NOMO-1 treated with dmso at 0.1 percent for 144 hours (cell line): ENCODE measurements around the gene TP73.

Experiments used
- DNase-seq: peaks from one replicate; lab custom pipeline; 2025; ENCODE audit not compliant: unreplicated experiment; lab: John Stamatoyannopoulos, UW

The TP73 gene

DNA sequence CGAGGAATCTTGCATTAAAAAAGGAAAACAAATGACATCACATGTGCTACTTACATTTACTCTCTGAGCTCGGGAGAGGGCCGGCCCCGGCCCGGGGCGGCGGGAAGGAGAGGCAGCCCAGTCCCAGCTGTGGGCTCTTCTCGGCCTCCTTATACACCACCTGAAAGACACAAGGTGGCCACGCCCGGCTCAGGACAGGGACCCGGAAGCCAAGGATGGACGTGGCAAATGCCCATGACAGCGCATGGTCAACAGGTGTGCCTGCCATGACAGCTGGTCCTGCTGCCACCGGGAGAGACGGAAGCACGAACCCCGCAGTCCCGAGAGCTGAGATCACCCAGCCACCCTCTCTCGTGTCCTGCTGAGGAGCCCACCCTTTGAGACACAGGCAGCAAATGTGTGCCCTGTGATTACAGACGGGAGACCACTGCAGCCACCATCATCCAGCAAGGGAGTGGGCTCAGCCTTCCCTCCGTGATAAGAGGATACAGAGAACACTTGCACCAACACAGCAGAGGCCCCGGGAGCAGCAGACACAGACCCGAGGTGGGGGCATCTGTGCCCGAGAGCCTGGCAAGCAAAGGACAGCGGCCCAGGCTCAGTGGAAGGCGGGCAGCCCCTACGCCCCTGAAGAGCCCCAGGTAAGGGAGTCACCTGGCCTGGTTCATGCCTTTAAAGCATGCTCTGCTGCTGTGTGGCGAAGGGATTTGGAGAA, 18.8 kb upstream of the TP73 start:
- no peak for DNase-seq

DNA sequence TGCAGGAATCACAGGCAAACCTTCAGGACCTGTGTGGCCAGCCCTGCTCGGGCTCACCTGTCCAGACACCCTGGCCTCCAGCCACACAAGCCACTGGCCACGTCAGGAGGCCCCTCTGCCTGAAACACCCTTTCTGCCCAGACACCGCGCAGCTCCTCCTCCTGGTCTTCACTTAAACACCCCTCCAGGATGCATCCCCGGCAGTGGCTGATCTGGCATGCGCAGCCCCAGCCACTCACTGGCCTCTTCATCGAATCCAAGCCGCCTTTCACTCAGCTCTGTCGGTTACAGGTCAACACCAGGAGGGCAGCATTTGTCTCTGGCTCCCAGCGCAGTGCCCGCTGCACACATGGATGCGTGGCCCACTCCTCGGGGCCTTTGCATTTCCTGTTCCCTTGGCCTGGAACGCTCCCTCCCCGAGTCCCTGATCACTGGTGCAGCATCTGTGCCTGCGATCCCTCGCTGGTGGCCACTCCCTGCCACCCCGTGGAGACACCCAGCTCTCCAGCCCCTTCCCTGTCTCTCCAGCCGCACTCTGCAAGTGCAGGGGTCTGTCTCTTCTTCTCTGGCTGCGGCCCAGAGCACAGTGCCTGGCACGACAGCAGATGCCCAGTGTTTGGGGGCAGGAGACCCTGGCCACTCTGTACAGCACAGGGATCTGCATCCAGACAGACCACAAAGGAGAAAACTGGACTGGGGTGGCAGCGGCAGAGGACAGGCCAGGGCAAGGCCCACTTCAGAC, 18.1 kb upstream of the TP73 start:
- no peak for DNase-seq

DNA sequence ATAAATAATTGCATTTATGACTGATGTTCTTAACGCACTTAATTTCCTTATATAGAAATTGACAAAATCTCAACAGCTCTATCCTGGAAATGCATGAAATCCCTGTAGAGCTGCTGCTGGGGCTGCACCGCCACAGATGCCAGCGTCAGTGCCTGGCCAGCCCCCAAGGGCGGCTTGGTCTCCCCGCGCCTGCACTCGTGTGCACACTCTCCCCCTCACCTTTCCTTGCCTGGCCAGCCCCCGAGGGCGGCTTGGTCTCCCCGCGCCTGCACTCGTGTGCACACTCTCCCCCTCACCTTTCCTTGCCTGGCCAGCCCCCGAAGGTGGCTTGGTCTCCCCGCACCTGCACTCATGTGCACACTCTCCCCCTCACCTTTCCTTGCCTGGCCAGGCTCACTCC, 16.2 kb upstream of the TP73 start:
- DNase-seq, result no peak

DNA sequence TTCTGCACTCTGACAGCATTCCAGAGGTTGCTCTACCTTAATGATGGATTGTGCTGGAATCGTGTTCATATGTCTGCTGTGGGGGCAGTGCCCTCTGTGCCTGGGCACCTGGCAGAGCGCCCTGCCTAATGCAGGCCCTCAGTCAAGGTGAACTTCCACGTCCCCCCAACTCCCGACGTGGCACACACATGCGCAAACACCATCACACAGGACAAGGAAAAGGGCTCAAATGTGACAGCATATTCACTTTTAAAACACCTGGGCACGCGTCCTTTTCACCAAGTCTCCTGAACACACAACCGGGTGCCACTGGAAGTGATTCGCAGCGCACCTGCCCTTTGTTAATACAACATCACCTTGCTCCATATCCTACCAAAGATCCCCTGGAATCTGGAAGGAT, 15.8 kb upstream of the TP73 start:
- no peak for DNase-seq

DNA sequence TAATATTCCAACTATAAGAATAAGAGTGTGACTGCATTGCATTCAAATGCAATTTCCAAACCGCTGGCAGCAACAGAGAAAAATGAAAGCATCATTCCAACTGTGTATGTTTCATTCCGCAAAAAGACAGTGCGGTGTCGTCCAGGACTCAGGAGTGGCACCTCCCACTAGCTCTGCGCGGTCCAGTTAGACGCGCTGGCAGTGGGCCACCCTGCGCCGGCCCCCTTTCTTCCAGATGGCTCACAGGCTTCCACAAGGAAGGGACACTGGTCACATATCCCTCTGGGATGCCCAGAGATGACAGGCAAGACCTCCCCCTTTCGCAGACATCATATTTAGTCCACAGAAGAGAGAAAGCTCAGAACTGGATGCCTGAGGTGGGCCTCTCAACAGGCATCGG, 14.3 kb upstream of the TP73 start:
- DNase-seq, result no peak

DNA sequence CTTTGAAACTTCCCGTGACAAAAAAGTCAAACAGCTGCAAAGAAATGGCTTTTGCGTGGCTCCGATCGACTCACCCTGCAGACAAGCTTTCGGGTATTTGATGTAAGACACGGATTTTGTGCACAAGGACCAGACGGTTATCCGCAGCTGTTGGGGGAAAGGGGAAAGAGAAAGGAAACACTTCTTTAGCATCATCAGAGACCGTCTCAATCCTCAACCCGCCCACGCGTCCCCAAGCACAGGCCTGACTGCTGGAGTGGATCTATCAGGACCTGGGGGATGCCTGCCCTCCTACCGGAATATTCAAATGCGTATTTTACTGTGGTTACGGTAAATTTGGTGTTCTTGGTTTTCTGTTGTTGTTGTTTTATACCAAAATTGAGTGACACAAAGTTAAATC, 13.6 kb upstream of the TP73 start:
- DNase-seq, result no peak

DNA sequence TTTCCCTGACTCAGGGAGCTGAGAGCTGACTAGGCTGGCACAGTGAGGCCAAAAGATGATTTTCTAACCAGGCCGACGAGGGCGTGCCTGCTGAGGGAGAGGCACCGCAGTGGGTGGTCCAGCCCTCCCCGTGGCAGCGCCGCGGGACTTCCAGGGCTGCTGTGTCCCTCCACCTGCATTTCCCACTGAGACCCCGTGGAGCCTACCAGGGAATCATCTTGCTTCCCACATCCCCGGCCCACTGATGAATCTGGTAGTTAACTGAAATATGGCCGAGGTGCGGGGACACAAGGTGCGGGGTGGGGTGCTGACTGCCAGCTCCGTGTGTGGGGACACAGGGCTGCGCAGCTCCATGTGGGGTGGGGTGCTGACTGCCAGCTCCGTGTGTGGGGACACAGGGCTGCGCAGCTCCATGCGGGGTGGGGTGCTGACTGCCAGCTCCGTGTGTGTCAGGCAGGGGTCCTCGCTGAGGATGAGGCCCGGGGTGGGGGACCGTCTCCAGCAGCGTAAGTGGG, 12.9 kb upstream of the TP73 start:
- no peak for DNase-seq

DNA sequence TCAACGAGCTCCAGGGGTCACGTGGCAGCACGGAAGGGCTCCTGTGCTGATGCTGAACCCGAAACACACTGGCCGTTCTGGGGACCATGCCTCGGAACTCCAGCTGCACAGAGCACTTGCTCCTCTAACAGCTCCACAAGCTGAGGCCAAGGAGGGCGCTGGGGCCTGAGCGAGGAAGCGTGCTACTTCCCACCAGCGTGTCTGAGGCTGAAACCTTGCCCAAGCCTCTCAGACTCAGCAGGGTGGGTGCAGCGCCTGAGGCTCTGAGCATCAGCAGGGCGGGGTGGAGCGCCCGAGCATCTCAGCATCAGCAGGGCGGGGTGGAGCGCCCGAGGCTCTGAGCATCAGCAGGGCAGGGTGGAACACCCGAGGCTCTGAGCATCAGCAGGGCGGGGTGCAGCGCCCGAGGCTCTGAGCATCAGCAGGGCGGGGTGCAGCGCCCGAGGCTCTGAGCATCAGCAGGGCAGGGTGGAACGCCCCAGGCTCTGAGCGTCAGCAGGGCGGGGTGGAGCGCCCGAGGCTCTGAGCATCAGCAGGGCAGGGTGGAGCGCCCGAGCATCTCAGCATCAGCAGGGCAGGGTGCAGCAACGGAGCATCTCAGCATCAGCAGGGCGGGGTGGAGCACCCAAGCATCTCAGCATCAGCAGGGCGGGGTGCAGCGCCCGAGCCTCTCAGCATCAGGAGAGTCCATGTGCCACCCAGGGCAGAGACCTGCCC, 12.0 kb upstream of the TP73 start:
- DNase-seq, result no peak

DNA sequence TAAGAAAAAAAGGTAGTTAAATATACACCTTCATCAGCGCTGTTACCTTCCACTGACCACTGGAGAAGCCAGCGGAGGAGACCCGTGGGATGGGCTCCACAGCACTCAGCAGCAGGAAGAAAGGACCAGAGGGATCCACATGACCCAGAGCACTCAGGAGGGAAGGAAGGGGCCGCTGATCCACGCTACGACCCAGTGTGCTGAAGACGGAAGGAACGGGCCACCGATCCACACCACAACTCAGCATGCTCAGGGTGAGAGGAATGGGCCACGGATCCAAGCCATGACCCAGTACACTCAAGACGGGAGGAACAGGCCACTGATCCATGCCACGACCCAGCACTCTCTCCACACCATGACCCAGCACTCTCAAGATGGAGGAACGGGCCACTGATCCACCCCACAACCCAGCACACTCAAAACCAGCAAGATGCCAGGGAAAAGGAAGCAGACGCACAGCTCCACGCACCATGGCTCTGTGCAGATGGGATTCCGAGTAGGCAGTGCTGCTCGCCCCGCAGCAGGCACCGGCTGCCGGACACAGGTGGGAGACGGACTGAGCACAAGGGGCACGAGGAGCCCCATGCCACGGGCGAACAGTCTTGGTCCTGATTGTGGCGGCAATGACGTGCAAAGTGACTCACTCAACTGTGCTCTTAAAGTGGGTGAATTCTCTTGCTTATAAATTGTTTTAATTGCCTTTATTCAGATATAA, 11.1 kb upstream of the TP73 start:
- no peak for DNase-seq

DNA sequence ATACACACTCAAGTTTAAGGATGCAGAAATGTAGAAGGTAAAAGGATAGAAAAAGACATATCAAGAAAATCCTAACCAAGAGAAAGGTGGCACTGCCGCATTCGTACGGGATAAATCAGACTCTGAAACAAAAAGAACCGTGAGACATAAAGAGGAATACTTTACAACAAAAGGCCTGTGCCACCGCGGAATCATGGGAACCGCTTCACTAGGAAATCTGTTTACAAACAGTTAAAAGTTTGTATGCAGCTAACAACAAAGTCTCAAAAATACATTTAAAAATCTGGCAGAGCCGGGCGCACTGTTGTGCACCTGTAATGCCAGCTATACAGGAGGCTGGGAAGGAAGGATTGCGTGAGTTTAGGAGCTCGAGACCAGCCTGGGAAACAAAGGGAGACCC, 10.5 kb upstream of the TP73 start:
- DNase-seq, result no peak

DNA sequence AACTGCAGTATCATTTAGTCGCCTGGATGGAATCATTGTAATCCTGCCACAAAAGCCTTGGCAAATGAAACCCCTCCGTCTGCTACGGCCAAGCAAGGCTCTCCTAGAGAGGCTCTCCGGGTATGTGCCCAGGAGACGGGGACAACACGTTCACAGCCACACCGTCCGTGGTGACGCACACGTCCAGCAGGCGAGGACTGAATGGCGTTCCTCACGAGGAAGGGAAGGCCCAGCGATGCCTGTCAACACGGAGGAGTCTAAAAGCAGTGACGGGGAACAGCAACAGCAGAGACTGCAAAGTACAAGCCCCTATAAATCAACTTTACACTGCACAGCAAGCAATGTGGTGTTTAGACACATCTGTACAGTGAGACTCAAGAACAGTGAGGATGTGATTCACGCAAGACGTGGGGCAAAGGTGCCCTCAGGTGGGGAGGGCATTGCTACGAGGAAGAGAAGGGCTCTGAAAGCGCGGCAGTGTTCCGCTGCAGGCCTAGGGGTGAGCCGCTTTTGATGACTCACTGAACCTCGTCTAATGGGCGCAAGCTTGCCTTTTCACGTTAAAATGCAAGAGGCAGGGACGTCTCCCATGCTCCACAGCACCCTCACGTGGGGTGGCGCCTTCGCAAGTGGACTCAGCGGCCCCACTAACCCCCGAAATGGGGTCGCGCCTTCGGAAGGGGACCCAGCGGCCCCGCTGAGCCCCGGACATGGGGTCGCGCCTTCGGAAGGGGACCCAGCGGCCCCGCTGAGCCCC, 9.2 kb upstream of the TP73 start:
- no peak for DNase-seq

DNA sequence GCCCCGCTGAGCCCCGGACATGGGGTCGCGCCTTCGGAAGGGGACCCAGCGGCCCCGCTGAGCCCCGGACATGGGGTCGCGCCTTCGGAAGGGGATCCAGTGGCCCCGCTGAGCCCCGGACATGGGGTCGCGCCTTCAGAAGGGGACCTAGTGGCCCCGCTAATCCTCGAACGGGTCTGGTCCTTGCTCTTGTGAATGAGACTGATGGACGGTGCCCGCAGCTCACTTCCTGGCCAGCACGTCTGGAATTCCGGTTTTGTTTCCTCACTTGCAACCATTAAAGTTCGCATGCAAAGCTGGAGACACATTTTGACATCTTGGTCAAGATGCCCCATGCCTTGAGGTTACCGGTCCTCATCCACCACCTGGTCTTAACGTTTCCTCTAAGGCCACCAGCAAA, 8.0 kb upstream of the TP73 start:
- DNase-seq, result no peak

DNA sequence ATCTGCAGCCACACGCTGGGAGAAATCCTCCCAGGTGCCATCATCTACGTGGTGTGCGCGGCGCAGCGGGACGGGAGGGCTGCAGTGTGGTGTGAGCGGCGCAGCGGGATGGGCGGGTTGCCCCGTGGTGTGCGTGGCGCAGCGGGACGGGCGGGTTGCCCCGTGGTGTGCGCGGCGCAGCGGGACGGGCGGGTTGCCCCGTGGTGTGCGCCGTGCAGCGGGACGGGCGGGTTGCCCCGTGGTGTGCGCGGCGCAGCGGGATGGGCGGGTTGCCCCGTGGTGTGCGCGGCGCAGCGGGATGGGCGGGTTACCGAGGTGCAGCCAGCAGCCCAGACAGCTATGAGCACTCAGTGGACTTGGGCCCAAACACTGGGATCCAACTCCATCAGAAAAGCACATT, 7.1 kb upstream of the TP73 start:
- no peak for DNase-seq

DNA sequence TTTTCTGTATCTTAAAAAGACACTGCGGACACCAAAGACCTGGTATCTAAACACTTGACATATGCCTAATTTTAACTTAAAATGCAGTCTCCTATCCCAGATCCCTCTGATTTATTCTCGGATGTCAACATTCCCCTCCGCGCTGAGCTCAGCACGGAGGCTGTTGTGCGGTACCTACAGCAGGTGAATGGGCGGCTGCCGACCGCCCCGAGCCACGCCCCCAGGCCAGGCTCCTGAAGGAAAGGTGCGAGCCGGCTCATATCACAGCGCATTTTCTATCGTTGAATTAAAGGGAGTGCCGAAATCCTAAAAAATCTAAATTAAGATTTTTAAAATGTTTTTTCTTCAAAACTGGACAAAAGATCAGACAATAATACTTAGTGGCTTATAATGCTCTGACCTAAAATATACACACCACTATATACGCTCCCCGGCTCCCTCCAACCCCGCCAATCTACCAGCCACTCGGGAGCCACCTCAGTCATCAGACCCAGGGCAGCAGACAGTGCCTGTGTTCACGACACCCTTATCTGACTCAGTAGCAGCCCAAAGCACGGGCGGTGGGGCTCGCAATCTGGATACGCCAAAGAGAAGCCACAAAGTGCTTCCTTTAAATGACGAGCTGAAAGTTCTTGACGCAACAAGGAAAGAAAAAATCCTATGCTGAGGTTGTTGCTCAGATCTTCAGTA, 6.5 kb upstream of the TP73 start:
- DNase-seq, result no peak

DNA sequence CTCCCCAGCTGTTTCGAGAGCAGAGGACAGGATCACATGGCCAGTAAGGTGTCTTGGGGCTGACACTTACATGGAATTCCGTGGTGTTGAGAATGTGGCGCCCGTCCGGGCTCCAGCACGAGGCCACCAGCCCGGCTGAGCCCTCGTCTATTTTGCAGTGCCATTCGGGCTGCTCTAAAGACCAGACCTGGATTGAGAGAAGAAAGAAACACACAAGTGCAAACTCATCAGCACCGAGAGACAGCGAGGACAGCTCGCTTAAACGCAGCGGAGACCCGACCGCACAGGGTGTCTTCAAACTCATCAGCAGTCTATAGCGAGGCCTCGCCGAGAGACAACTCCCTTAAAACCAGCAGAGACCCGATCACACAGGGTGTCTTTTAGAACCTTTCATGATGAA, 5.7 kb upstream of the TP73 start:
- DNase-seq, result no peak

DNA sequence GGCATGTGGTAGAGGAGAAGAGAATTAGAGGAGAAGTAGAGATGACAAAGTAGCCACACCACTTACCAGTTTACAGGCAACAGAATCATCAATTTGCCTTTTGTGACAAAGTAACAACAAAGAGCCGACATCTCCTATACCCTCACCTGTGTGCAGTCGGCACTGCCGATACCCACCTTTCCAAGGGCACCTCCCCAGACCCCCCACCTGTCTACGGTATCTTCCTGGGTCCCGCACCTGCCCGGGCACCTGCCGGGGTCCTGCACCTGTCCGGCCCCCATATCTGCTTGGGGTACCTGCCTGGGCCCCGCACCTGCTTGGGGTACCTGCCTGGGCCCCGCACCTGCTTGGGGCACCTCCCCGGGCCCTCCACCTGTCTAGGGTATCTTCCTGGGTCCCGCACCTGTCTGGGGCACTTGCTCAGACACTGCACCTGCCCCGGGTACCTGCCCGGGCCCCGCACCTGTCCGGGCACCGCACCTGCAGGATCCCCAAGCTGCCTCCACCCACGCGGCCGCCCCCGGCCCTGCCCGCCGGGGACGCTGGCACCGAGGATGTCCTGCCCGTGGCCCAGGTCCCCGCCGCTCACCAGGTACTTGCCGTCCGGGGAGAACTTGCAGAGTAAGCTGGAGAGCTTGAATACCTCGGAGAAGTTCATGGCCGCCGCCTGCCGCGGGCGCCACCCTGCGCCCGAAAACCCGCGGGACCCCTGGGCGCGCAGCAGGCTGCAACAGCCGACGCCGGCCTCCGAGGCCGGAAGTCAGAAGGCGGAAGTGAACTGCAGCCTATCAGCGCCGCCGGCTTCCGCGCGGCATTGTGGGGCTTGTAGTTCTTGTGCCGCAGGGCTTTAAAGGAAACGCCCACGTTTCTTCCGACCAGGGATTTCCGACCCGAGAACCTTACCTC, 2.7 kb upstream of the TP73 start, which contains the start of gene WRAP73:
Gene WRAP73, minus strand, starts transcription at position 762 of the 906 bp plus-strand sequence. Its CDS starts 104 bp downstream, at position 658.
- DNase-seq, result peak; percentile 88

DNA sequence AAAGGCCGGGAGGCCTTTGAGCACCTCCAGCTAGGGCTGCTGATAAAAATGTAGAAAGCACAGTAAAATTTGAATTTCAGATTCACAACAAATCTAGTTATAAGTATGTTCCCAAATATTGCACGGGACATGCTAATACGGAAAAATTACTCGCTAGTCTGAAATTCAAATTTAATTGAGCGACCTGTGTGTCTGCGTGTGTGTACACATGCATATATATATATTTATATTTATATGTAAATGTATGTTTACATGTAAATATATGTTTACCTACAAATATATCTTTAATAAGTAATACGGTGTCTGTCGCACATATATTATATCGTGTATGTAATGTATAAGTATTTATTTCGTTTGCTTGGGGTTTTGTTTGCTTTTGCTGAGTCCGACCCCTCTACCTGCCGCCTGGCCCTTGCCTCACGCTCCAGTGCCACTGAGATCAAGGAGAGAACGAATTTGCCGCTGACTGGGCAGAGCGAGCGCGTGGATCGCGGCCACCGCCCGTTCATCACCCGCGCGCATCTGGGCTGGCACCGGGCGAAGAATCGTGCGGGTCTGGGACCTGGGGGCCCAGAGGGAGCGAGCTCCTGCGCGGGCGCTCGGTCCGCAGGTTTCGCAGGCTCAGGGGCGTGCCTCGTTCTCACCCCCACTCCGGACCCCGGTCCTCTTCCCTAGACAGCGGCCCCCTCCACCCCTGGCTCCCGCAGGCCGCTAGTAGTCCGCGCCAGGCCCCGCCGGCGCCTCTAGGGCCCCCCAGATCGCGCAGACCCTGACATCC, 1.9 kb upstream of the TP73 start:
- no peak for DNase-seq
